Fibroblast of the aortic adventitia (primary cell): ENCODE results near the gene AP1B1. TPM values are rescaled to one million over a fixed set of nuclear protein-coding genes. Genes with fewer than 3 reads are reported as not detected.

Experiments
- DNase-seq: peaks from one replicate; pipeline ENCODE4 v3.0.0-alpha.2; 2010; ENCODE audit warnings: low read depth
- H3K4me3 ChIP-seq: 2 replicates; pipeline ENCODE4 v1.5.1; 2011; ENCODE audit warnings: low read depth, mild to moderate bottlenecking, control low read depth, low read length, moderate library complexity
- CTCF ChIP-seq: IDR thresholded peaks from 2 replicates; pipeline ENCODE4 v1.5.1; 2011; ENCODE audit warnings: mild to moderate bottlenecking, low read length, control low read depth, inconsistent platforms; ENCODE audit not compliant: insufficient read depth
- total RNA-seq: library from RNA; depleted of rRNA; stranded (reverse); fragments of >200 nt; gene quantifications from 2 replicates; pipeline ENCODE4 v1.2.3, GENCODE V29; 2012; ENCODE audit warnings: low replicate concordance

AP1B1 gene
- total RNA-seq, 1 donor = 46.3 TPM

DNA sequence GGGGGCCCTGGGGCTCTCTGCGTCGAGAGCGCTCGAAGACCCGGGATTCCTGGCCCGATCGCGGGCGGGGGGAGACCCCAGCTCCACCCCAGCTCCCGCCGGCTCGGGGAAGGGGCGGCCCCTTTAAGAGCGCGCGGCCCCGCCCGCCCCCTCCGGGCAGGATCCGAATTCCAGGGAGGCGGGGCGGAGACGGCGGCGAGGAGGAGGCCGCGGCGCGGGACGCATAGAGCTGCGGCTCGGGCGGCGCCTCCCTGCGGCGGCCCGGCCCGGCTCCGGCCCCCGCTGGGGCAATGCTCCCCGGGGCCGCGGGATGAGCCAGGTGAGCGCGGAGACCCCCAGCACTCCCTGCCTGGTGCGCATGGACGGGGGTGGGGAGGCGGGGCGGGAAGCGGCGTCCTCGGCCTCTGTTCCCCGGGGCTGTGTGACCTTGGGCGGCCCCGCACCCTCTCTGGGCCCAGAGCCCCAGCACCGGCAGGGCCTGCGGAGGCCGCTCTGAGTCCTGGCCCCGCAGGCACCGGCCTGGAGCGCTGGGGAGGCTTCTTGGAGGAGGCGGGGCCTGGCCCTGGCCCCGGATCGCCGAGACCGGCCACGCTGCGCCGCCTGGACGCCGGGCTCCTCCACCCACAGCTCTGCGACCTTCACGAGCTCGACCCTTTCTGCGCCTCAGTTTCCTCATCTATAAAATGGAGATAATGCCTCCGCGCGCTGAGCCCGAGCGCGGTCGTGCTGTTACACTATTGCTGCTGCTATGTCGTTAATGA, 81.4 kb downstream of the AP1B1 start:
- TF ChIP-seq CTCF = no peak
- DNase-seq = peak; percentile 59
- peak overlapping the region; percentile 83 for H3K4me3 ChIP-seq

DNA sequence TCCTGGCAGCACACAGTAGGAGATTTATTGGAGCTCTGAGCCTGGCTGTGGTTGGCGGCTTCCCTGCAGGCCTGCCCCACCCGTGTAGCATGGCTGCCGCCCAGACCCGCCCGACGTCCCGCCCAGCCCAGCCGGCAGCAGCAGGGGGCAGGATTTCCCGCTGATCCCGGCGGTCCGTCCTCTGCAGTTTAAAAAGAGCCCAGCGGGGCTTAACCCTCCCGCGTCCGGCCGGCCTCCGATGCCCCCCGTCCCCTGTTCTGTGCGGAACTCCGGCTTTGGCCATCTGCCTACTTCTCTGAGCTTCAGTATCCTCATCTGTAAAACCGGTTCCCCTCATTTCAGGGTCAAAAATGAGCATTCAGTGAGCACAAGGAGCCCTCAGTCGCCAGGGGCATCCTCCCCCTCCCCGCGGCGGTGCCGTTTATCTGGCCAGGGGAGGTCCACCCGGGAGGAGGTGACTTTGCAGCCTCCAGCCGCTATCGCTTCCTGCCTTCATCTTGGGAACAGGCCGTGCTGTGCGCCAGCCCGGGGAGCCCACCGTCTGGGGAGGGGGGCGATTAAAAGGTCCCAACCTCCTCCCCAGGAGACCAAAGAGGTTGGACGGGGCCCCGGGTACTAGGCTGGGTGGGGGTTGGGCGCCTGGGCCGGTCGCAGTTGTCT, 82.1 kb downstream of the AP1B1 start, which contains the start of gene GAS2L1:
GAS2L1 (plus strand) TSS at position 476 of the 660 bp plus-strand sequence. CDS start 1,456 bp downstream, outside the sequence.
- peak; percentile 76 for DNase-seq
- peak; percentile 78 for TF ChIP-seq CTCF
- peak within 1 kb of the TSS; percentile 83 for H3K4me3 ChIP-seq

DNA sequence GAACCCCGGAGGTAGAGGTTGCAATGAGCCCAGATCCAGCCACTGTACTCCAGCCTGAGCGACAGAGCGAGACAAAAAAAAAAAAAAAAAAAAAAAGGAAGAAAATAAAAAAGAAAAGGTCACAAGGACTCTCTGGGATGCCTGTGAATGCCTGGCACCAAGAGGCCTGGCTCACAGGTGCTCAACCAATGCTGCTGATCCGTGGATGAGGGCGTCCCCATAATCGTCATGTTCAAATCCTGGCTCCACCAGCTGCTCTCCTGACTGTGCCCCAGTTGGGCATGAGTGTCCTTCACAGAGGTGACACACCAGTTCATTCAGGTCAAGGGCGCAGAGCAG, 82.6 kb downstream of the AP1B1 start:
- no peak for DNase-seq
- TF ChIP-seq CTCF = no peak
- H3K4me3 ChIP-seq = no peak overlapping the region

DNA sequence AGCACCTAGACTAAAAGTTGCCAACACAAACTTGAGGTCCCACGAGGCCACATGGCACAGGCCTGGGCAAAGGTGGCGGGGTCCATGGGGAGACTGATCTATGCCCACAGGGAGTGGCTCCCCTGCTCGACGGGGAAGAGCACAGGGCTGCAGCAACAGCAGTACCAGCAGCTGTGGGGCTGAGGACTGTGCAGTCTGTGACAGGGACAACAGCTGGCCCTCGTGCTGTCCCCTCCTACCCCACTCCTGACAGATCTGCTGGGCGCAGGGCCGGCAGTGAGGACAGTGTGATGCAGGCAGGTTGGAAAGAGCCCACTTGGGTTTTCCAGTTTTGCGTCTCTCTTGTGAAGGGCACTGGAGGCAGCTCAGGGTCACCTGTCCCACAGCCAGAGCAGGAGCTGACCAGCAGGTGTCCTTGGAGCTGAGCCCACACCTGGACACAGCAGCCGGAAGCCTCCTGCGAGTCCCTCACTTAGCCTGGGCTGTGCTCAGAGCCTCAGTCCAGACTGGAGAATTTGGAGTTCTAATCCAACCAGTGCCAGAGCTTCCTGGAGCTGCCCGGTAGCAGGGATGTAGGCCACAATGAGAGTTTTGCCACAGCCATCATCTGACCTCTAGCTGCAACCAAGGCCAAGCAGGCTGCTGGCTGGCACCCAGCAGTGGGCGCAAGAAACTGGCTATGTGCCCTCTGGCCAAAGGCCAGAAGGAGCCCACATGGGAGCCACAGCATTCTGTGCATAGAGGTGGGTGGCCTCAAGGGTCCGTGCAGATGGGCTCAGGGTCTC, 85.5 kb downstream of the AP1B1 start:
- TF ChIP-seq CTCF = no peak
- no peak overlapping the region for H3K4me3 ChIP-seq
- DNase-seq = no peak

GRCh38 chr22:29302402-29302680, 86.0 kb downstream of the AP1B1 start:
- TF ChIP-seq CTCF = no peak
- H3K4me3 ChIP-seq = no peak overlapping the region
- DNase-seq = no peak

DNA sequence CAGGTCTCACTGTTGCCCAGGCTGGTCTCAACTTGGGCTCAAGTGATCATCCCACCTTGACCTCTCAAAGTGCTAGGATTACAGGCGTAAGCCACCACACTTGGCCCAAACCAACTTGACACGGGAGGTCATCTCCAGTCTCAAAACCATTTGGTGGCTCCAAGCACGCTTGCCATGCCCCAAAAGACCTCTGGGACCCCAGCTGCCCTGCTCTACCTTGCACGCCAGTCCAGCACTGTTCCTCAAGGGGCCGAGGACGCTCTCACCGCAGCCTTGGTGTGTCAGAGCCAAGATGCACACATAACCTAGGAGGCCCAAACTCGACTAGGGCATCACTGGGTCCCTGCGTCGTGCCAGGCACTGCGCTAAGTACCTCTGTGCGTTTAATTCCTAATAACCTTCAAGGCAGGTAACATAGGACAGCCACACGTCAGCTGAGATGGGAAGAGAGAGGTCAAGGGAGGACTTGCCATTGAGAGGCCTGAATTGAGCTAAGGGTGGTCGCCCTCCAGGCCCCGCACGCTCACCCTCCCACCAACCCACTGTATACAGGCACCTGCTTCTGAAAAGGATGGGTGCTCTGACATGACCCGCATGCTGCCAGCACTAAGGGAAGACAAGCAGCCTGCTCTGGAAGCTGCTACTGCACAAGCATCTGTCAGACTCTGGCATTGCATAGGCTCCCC, 86.5 kb downstream of the AP1B1 start:
- TF ChIP-seq CTCF = no peak
- no peak for DNase-seq
- no peak overlapping the region for H3K4me3 ChIP-seq
